ENCODE measurements around the gene SPACA4.

The SPACA4 gene

DNA sequence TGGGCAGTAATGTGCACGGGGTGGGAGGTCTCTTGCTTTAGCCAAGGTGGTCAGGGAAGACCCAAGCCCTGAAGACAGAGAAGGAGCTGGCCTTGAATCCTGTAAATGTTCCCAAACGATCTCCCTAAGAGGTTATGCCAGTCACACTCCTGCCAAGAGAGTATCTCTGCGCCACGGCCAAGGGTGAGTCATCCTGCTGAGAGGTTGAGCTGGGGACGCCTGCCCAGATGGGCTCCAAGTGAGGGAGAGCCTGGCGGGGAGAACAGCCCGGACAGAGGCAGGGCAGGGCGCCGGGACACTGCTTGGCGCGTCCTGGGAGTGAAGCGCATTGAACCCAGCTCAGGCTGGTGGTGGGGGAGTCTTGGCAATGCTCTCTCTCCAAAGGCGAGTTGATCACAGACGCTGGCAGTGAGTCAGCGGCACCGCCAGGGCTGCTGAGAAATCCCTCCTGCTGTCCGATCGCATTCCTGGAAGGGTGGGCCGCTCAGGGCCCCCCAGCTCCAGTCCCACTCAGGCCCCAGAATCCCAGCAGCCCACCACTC, 38.1 kb upstream of the SPACA4 start:
- Histone ChIP-seq H3K4me2 (ENCODE audit: low read depth, low read length, poor library complexity, severe bottlenecking) (no peak overlapping the region), H4K20me1 (ENCODE audit: insufficient read depth, low read length, poor library complexity, severe bottlenecking) (no peaks in the 10 kb centered on the region), H3K9me3 (ENCODE audit: insufficient read depth, low read depth, low read length) (no peaks in the 10 kb centered on the region), H3F3A (ENCODE audit: low read depth) (no peaks in the 10 kb centered on the region), H3K27me3 (ENCODE audit: insufficient read depth, low read length, poor library complexity, severe bottlenecking) (no peaks in the 10 kb centered on the region), H3K9ac (ENCODE audit: low read depth, low read length, poor library complexity, severe bottlenecking) (no peak overlapping the region), H3K36me3 (ENCODE audit: insufficient read depth, low read length) (no peaks in the 10 kb centered on the region), H3K4me3 (ENCODE audit: low read length, poor library complexity, severe bottlenecking) (no peak overlapping the region), H3K4me1 (ENCODE audit: insufficient read depth, low read length, poor library complexity, severe bottlenecking) (no peaks in the 10 kb centered on the region), H3K79me2 (ENCODE audit: insufficient read depth, low read length) (no peaks in the 10 kb centered on the region), H3K9me2 (replicated peaks; ENCODE audit: low read depth, low read length) (no peaks in the 10 kb centered on the region), H2AFZ (ENCODE audit: low read length) (no peak overlapping the region)
- TF ChIP-seq CTCF (conservative IDR thresholded peaks at IDR 0.05; ENCODE audit: low read length) (no peak), EZH2phosphoT487 (IDR thresholded peaks at IDR 0.05; ENCODE audit: borderline replicate concordance) (no peak)

GRCh38 chr19:48569814-48570213, 36.7 kb upstream of the SPACA4 start:
- no peak overlapping the region for H3K4me2 ChIP-seq (ENCODE audit: low read depth, low read length, poor library complexity, severe bottlenecking)
- H3F3A ChIP-seq (ENCODE audit: low read depth): no peaks in the 10 kb centered on the region
- no peaks in the 10 kb centered on the region for H4K20me1 ChIP-seq (ENCODE audit: insufficient read depth, low read length, poor library complexity, severe bottlenecking)
- H3K9ac ChIP-seq (ENCODE audit: low read depth, low read length, poor library complexity, severe bottlenecking): no peak overlapping the region
- H3K4me3 ChIP-seq (ENCODE audit: low read length, poor library complexity, severe bottlenecking): no peak overlapping the region
- TF ChIP-seq CTCF (conservative IDR thresholded peaks at IDR 0.05; ENCODE audit: low read length) (no peak), EZH2phosphoT487 (IDR thresholded peaks at IDR 0.05; ENCODE audit: borderline replicate concordance) (no peak)
- no peaks in the 10 kb centered on the region for H3K4me1 ChIP-seq (ENCODE audit: insufficient read depth, low read length, poor library complexity, severe bottlenecking)
- H3K27me3 ChIP-seq (ENCODE audit: insufficient read depth, low read length, poor library complexity, severe bottlenecking): no peaks in the 10 kb centered on the region
- no peaks in the 10 kb centered on the region for H3K9me3 ChIP-seq (ENCODE audit: insufficient read depth, low read depth, low read length)
- H3K9me2 ChIP-seq (replicated peaks; ENCODE audit: low read depth, low read length): no peaks in the 10 kb centered on the region
- H3K36me3 ChIP-seq (ENCODE audit: insufficient read depth, low read length): no peaks in the 10 kb centered on the region
- H3K79me2 ChIP-seq (ENCODE audit: insufficient read depth, low read length): no peaks in the 10 kb centered on the region
- no peak overlapping the region for H2AFZ ChIP-seq (ENCODE audit: low read length)

GRCh38 chr19:48571378-48572162, 35.0 kb upstream of the SPACA4 start:
- no peaks in the 10 kb centered on the region for H3K36me3 ChIP-seq (ENCODE audit: insufficient read depth, low read length)
- H3K4me2 ChIP-seq (ENCODE audit: low read depth, low read length, poor library complexity, severe bottlenecking): no peak overlapping the region
- no peaks in the 10 kb centered on the region for H3K79me2 ChIP-seq (ENCODE audit: insufficient read depth, low read length)
- no peak for TF ChIP-seq CTCF (conservative IDR thresholded peaks at IDR 0.05; ENCODE audit: low read length)
- H3K4me1 ChIP-seq (ENCODE audit: insufficient read depth, low read length, poor library complexity, severe bottlenecking): no peaks in the 10 kb centered on the region
- H3K9me2 ChIP-seq (replicated peaks; ENCODE audit: low read depth, low read length): no peaks in the 10 kb centered on the region
- H3K4me3 ChIP-seq (ENCODE audit: low read length, poor library complexity, severe bottlenecking): no peak overlapping the region
- no peaks in the 10 kb centered on the region for H4K20me1 ChIP-seq (ENCODE audit: insufficient read depth, low read length, poor library complexity, severe bottlenecking)
- H3F3A ChIP-seq (ENCODE audit: low read depth): no peaks in the 10 kb centered on the region
- no peak overlapping the region for H3K9ac ChIP-seq (ENCODE audit: low read depth, low read length, poor library complexity, severe bottlenecking)
- H2AFZ ChIP-seq (ENCODE audit: low read length): no peak overlapping the region
- H3K27me3 ChIP-seq (ENCODE audit: insufficient read depth, low read length, poor library complexity, severe bottlenecking): no peaks in the 10 kb centered on the region
- H3K9me3 ChIP-seq (ENCODE audit: insufficient read depth, low read depth, low read length): no peaks in the 10 kb centered on the region
